OCI-LY3 (cell line): ENCODE measurements around the gene TRIP11.

ENCODE experiments used
- H2AFZ ChIP-seq: fragments of 200-600, 300-600 bp; shearing (Covaris generic); 2 replicates; pipeline ENCODE4 v1.6.0; 2014; ENCODE audit warnings: antibody characterized with exemption, low read depth, low read length
- H3K27ac ChIP-seq: fragments of 200-600, 300-600 bp; sonication (generic); 2 replicates; pipeline ENCODE4 v1.5.1; 2014; ENCODE audit warnings: mild to moderate bottlenecking, low read length, moderate library complexity, mixed read lengths
- H3K27me3 ChIP-seq: fragments of 200-600, 300-600 bp; sonication (generic); 2 replicates; pipeline ENCODE4 v1.6.1; 2014; ENCODE audit warnings: low read depth, low read length, mixed read lengths
- H3K36me3 ChIP-seq: fragments of 200-600, 300-600 bp; sonication (generic); replicated peaks from 2 replicates; pipeline ENCODE3; 2014; ENCODE audit warnings: low read depth, low read length, mixed read lengths
- H3K4me1 ChIP-seq: fragments of 300-600, 200-600 bp; sonication (generic); 2 replicates; pipeline ENCODE4 v1.6.1; 2014; ENCODE audit warnings: low read length, mixed read lengths
- H3K4me2 ChIP-seq: fragments of 200-600, 300-600 bp; sonication (generic); 2 replicates; pipeline ENCODE4 v1.6.1; 2014; ENCODE audit warnings: low read length, mixed read lengths
- H3K4me3 ChIP-seq: fragments of 300-600, 200-600 bp; sonication (generic); 2 replicates; pipeline ENCODE4 v1.5.1; 2014; ENCODE audit warnings: antibody characterized with exemption, mild to moderate bottlenecking, low read length, moderate library complexity
- H3K79me2 ChIP-seq: fragments of 300-600, 200-600 bp; shearing (Covaris generic); 2 replicates; pipeline ENCODE4 v1.6.1; 2014; ENCODE audit warnings: mild to moderate bottlenecking, low read length, mixed read lengths
- H3K9ac ChIP-seq: fragments of 300-600, 200-600 bp; shearing (Covaris generic); 2 replicates; pipeline ENCODE4 v1.6.0; 2014; ENCODE audit warnings: mild to moderate bottlenecking, low read length, moderate library complexity
- H3K9me3 ChIP-seq: fragments of 200-600, 300-600 bp; shearing (Covaris generic); 2 replicates; pipeline ENCODE4 v1.6.1; 2014; ENCODE audit warnings: low read length, mixed read lengths; ENCODE audit not compliant: insufficient read depth
- H4K20me1 ChIP-seq: fragments of 200-600, 300-600 bp; sonication (generic); 2 replicates; pipeline ENCODE4 v1.6.1; 2016; ENCODE audit warnings: low read length, mixed read lengths; ENCODE audit not compliant: insufficient read depth
- EZH2phosphoT487 ChIP-seq: fragments of 200-600 bp; shearing (Covaris generic); IDR thresholded peaks from 2 replicates; pipeline ENCODE4 v1.6.1; 2018; ENCODE audit warnings: antibody characterized with exemption, mixed run types, low read depth
- TF ChIP-seq, protein P1 (sequence below): fragments of 200-600, 300-600 bp; sonication (generic); IDR thresholded peaks from 2 replicates; pipeline ENCODE4 v1.5.1; 2014; ENCODE audit warnings: antibody characterized with exemption, low read length, low read depth

The TRIP11 gene

DNA sequence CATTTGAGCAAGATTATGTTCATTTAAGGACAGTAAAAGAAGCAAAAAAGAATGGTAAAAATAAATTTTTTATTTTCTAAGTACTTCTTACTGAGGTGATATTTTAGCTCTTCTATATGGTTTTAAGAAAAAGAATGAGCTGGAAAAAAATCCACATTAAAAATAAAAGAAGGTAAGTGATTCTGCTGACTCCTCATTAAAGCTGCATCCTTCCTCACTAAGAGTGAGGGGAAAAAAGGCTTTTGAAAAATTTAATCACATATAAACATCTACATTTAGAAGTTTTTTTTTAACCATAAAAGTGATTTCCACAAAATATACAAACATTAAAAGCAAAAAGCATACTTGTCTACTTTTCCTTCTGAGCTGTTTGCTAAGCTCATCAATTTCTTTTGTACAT is 64.1 kb downstream of the TRIP11 start:
- Histone ChIP-seq H3K4me2 (no peak overlapping the region), H3K9ac (no peak overlapping the region), H3K4me3 (no peak overlapping the region), H3K79me2 (peaks cover 13% of the 10 kb centered on the region), H3K9me3 (no peaks in the 10 kb centered on the region), H3K4me1 (peaks cover 19% of the 10 kb centered on the region), H3K27me3 (no peaks in the 10 kb centered on the region), H4K20me1 (no peaks in the 10 kb centered on the region), H2AFZ (no peak overlapping the region), H3K36me3 (peaks cover 35% of the 10 kb centered on the region), H3K27ac (no peak overlapping the region)
- TF ChIP-seq, protein P1, sequence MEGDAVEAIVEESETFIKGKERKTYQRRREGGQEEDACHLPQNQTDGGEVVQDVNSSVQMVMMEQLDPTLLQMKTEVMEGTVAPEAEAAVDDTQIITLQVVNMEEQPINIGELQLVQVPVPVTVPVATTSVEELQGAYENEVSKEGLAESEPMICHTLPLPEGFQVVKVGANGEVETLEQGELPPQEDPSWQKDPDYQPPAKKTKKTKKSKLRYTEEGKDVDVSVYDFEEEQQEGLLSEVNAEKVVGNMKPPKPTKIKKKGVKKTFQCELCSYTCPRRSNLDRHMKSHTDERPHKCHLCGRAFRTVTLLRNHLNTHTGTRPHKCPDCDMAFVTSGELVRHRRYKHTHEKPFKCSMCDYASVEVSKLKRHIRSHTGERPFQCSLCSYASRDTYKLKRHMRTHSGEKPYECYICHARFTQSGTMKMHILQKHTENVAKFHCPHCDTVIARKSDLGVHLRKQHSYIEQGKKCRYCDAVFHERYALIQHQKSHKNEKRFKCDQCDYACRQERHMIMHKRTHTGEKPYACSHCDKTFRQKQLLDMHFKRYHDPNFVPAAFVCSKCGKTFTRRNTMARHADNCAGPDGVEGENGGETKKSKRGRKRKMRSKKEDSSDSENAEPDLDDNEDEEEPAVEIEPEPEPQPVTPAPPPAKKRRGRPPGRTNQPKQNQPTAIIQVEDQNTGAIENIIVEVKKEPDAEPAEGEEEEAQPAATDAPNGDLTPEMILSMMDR, result no peak
- no peak for TF ChIP-seq EZH2phosphoT487

DNA sequence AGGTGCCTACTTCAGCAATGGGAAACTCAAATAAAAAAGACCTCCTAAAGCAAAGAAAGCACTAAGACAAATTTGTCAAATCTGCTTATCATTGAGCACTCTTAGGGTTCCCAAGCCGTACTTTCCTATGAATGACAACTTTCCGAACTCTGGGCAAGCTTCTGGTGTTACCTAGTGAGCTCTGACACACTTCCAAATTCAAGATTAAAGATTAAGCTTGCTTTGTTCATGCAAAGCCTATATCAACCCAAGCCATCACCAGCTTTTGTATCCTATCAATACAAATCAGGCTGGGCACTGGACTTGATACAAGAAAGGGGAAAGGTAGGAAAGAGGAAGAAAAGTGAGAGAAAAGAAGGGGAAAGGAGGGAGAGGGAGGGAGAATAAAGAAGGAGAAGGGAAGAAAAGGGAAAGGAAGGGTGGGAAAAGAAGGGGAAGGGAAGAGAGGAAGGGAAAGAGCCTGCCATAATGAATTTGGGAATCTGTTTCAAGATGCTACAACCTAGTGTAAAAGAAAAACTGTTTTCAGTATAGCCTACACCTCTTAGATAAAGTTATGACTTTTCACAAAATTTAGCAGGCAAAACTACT is 68.6 kb downstream of the TRIP11 start:
- no peaks in the 10 kb centered on the region for H4K20me1 ChIP-seq
- H3K4me2 ChIP-seq, result no peak overlapping the region
- TF ChIP-seq, protein P1, result no peak
- TF ChIP-seq EZH2phosphoT487, result no peak
- no peak overlapping the region for H2AFZ ChIP-seq
- peaks cover 35% of the 10 kb centered on the region for H3K36me3 ChIP-seq
- no peaks in the 10 kb centered on the region for H3K4me1 ChIP-seq
- no peak overlapping the region for H3K27ac ChIP-seq
- no peak overlapping the region for H3K9ac ChIP-seq
- no peaks in the 10 kb centered on the region for H3K79me2 ChIP-seq
- no peaks in the 10 kb centered on the region for H3K9me3 ChIP-seq
- no peak overlapping the region for H3K4me3 ChIP-seq
- no peaks in the 10 kb centered on the region for H3K27me3 ChIP-seq

DNA sequence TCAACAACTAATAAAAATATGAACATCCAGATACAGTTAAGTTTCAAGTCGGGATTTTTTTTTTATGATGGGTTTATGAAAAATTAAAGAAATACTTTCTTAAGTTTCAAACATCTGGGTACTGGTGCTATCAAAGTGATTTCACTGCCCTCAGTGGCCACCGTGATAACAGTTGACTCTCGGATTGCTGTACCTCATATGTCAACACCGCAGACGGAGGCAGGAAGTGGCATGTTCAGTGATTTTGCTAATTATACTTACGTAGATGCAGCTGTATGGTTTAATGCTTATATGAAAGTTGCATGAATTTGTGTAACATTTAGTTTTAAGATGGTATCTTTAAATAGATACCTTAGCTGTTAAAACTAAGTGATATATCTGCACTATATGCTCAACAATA is 71.6 kb downstream of the TRIP11 start:
- no peak overlapping the region for H2AFZ ChIP-seq

DNA sequence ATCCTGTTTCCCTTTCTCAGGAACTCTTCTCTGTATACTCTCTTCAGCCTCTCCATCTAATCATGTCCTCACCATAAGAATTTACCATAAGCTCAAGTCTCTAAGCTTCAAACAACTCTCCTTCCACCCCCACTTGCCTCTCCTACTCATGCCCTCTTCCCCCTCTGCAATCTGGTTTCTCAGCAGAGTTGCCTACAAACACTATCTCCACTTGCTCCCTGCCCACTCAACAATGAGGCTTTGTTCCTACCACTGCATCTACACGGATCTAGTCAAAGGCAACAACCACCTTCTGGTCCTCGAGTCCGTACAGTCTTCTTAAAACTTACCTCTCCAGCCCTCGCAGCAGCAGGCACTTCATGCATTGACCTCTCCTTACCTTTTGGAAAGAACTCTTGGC is 75.1 kb downstream of the TRIP11 start:
- Histone ChIP-seq H3K9me3 (no peaks in the 10 kb centered on the region), H4K20me1 (no peaks in the 10 kb centered on the region), H3K27me3 (no peaks in the 10 kb centered on the region), H3K4me3 (no peak overlapping the region), H3K4me2 (no peak overlapping the region), H3K36me3 (peaks cover 14% of the 10 kb centered on the region), H3K27ac (no peak overlapping the region), H3K9ac (no peak overlapping the region), H3K4me1 (no peaks in the 10 kb centered on the region), H3K79me2 (no peaks in the 10 kb centered on the region), H2AFZ (no peak overlapping the region)
- TF ChIP-seq EZH2phosphoT487, result no peak
- TF ChIP-seq, protein P1, result no peak

More for the DNA sequence above, 71.6 kb downstream of the TRIP11 start:
- Histone ChIP-seq H4K20me1 (no peaks in the 10 kb centered on the region), H3K79me2 (no peaks in the 10 kb centered on the region), H3K36me3 (peaks cover 25% of the 10 kb centered on the region), H3K9ac (no peak overlapping the region), H3K4me3 (no peak overlapping the region), H3K9me3 (no peaks in the 10 kb centered on the region), H3K27ac (no peak overlapping the region), H3K4me2 (no peak overlapping the region), H3K27me3 (no peaks in the 10 kb centered on the region), H3K4me1 (no peaks in the 10 kb centered on the region)
- TF ChIP-seq, protein P1, result no peak
